CD1c-positive myeloid dendritic cell (primary cell): ENCODE data around the gene ITIH5.
"Not testable (repeated sequence)": the region's sequence is repeated elsewhere in the genome, so short reads cannot be mapped to it uniquely, and the experiment has no call there.

Experiments
- DNase-seq: peaks from one replicate; pipeline ENCODE4 v3.0.0-alpha.2; 2016; ENCODE audit errors: extremely low spot score

ITIH5 gene

GRCh38 chr10:7666253-7667023 lies at the start of gene ITIH5:
TSS of gene ITIH5 (minus strand) at chr10:7666966. CDS start at chr10:7666892, 74 bp downstream.
- DNase-seq = no peak

GRCh38 chr10:7715515-7715914 lies 48.7 kb upstream of the ITIH5 start:
- DNase-seq = no peak

- not testable (repeated sequence) for DNase-seq
Measured at GRCh38 chr10:7711075-7711474, 44.3 kb upstream of the ITIH5 start.

GRCh38 chr10:7710446-7710845 lies 43.7 kb upstream of the ITIH5 start:
- DNase-seq = no peak

GRCh38 chr10:7708832-7709231 lies 42.1 kb upstream of the ITIH5 start:
- DNase-seq = no peak

- DNase-seq = no peak
Measured at GRCh38 chr10:7707858-7708622, 41.3 kb upstream of the ITIH5 start.

GRCh38 chr10:7707102-7707501 lies 40.3 kb upstream of the ITIH5 start:
- no peak for DNase-seq

GRCh38 chr10:7706534-7707073 lies 39.8 kb upstream of the ITIH5 start:
- DNase-seq = no peak

GRCh38 chr10:7705341-7705740 lies 38.6 kb upstream of the ITIH5 start:
- DNase-seq = no peak

- DNase-seq = no peak
Measured at GRCh38 chr10:7704071-7705016, 37.6 kb upstream of the ITIH5 start.

- DNase-seq = no peak
Measured at GRCh38 chr10:7703140-7703539, 36.4 kb upstream of the ITIH5 start, which contains the start of gene ITIH2. TSS of gene ITIH2 (plus strand) at chr10:7703316. CDS start at chr10:7703435, 119 bp downstream.

GRCh38 chr10:7702288-7702812 lies 35.6 kb upstream of the ITIH5 start:
- DNase-seq = no peak

- DNase-seq = no peak
Measured at GRCh38 chr10:7701158-7701742, 34.5 kb upstream of the ITIH5 start.

- no peak for DNase-seq
Measured at GRCh38 chr10:7700577-7701125, 33.9 kb upstream of the ITIH5 start.

GRCh38 chr10:7697426-7697825 lies 30.7 kb upstream of the ITIH5 start:
- no peak for DNase-seq

GRCh38 chr10:7696545-7696944 lies 29.8 kb upstream of the ITIH5 start:
- DNase-seq = no peak

- DNase-seq = not testable (repeated sequence)
Measured at GRCh38 chr10:7693194-7693593, 26.4 kb upstream of the ITIH5 start.

- DNase-seq = not testable (repeated sequence)
Measured at GRCh38 chr10:7692368-7692767, 25.6 kb upstream of the ITIH5 start.

GRCh38 chr10:7690885-7691597 lies 24.3 kb upstream of the ITIH5 start:
- DNase-seq = not testable (repeated sequence)

GRCh38 chr10:7689591-7689990 lies 22.8 kb upstream of the ITIH5 start:
- no peak for DNase-seq
